GM21423 (cell line): ENCODE measurements around the gene MGST3.
"Not testable (repeated sequence)": the region's sequence is repeated elsewhere in the genome, so short reads cannot be mapped to it uniquely, and the experiment has no call there.

ENCODE experiments used
- ATAC-seq: cut with Tn5 transposase; IDR thresholded peaks from one replicate; pipeline ENCODE4 v1.9.1; 2021; ENCODE audit warnings: mild to moderate bottlenecking, moderate library complexity; ENCODE audit not compliant: unreplicated experiment

MGST3 gene

GRCh38 chr1:165628147-165628822 is 2.7 kb upstream of the MGST3 start:
- ATAC-seq: no peak

GRCh38 chr1:165629151-165629550 is 1.9 kb upstream of the MGST3 start:
- no peak for ATAC-seq

GRCh38 chr1:165629848-165630628 is 996 bp upstream of the MGST3 start:
- ATAC-seq: no peak

- ATAC-seq: peak; percentile 30
Observed at GRCh38 chr1:165631342-165632151, 513 bp downstream of the MGST3 start.

- ATAC-seq: no peak
Observed at GRCh38 chr1:165632152-165632469, 1.1 kb downstream of the MGST3 start.

- ATAC-seq: no peak
Observed at GRCh38 chr1:165632491-165632890, 1.5 kb downstream of the MGST3 start.

- no peak for ATAC-seq
Observed at GRCh38 chr1:165633614-165634013, 2.6 kb downstream of the MGST3 start.

- no peak for ATAC-seq
Observed at GRCh38 chr1:165634154-165634921, 3.3 kb downstream of the MGST3 start.

- no peak for ATAC-seq
Observed at GRCh38 chr1:165635329-165635728, 4.3 kb downstream of the MGST3 start.

GRCh38 chr1:165635823-165636222 is 4.8 kb downstream of the MGST3 start:
- no peak for ATAC-seq

GRCh38 chr1:165637427-165637826 is 6.4 kb downstream of the MGST3 start:
- no peak for ATAC-seq

GRCh38 chr1:165638211-165638610 is 7.2 kb downstream of the MGST3 start:
- ATAC-seq: not testable (repeated sequence)

GRCh38 chr1:165639821-165640623 is 9.0 kb downstream of the MGST3 start:
- ATAC-seq: no peak

- no peak for ATAC-seq
Observed at GRCh38 chr1:165641231-165641987, 10.4 kb downstream of the MGST3 start.

- ATAC-seq: no peak
Observed at GRCh38 chr1:165644064-165644735, 13.2 kb downstream of the MGST3 start.

GRCh38 chr1:165645654-165646366 is 14.8 kb downstream of the MGST3 start:
- peak; percentile 50 for ATAC-seq

GRCh38 chr1:165647517-165647916 is 16.5 kb downstream of the MGST3 start:
- no peak for ATAC-seq

GRCh38 chr1:165647970-165648369 is 16.9 kb downstream of the MGST3 start:
- ATAC-seq: no peak
